ENCODE results near the gene FAM234A. TPM values are rescaled to one million over a fixed set of nuclear protein-coding genes. Genes with fewer than 3 reads are reported as not detected.

Gene FAM234A
- total RNA-seq, 2 donors from 2014 or later, result 141 to 227 TPM

DNA sequence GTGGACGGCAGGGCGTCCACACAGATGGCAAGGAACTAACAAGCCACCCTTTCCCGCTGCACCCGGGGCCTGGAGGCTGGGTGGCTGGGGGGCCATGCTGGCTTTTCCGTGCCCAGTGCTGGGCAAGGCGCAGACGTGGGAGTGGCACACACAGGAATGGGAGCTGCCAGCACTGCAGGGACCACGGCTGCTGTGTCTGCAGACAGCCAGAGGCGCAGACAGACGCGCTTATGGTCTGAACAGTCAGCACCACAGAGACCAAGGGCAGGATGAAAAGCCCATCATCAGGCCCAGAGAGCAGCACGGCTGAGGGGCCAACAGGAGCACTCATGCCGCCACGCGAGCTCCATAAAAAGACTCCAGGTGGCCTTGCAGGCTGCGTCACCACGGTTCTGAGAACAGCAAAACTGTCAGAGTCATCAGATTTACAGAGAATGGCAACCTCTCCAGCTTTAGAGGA lies 72.3 kb downstream of the FAM234A start:
- Histone ChIP-seq H3K9me3 (no peaks in the 10 kb centered on the region), H3K4me3 (no peak overlapping the region), H3K27me3 (no peaks in the 10 kb centered on the region), H3K4me1 (no peaks in the 10 kb centered on the region), H3K36me3 (peaks cover 18% of the 10 kb centered on the region), H3K27ac (no peak overlapping the region)
- TF ChIP-seq, protein P1, sequence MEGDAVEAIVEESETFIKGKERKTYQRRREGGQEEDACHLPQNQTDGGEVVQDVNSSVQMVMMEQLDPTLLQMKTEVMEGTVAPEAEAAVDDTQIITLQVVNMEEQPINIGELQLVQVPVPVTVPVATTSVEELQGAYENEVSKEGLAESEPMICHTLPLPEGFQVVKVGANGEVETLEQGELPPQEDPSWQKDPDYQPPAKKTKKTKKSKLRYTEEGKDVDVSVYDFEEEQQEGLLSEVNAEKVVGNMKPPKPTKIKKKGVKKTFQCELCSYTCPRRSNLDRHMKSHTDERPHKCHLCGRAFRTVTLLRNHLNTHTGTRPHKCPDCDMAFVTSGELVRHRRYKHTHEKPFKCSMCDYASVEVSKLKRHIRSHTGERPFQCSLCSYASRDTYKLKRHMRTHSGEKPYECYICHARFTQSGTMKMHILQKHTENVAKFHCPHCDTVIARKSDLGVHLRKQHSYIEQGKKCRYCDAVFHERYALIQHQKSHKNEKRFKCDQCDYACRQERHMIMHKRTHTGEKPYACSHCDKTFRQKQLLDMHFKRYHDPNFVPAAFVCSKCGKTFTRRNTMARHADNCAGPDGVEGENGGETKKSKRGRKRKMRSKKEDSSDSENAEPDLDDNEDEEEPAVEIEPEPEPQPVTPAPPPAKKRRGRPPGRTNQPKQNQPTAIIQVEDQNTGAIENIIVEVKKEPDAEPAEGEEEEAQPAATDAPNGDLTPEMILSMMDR (IDR thresholded peaks at IDR 0.05), result no peak
- no peak for DNase-seq (ENCODE audit: low spot score)

DNA sequence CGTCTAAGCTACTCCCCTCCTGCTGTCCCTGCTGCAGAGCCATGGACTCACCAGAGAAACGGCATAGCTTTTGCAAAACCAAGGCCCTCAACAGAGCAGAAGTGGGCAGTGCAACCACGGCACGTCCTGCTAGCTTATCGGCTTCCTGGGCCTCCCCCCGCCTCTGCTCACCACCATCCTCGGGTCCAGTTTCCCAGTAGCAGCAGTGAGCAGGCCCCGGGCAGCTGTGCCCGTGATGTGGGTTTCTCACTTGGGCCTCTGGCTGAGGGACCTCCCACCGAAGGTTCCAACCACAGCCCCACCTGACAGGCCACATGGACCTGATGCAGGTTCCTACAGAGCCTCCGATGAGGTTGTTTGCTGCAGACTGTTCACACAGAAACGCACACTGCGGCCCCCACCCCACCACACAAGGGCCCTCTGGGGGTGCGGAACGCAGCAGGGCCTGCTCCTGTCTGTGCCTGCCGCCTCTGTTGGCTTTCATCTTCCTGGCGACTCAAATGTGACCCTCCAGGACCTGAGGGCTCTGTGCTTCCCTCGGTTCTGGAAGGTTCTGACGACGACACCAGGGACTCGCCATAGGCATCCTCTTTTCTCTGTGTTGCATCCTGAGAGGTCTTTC lies 73.2 kb downstream of the FAM234A start:
- TF ChIP-seq, protein P1 (IDR thresholded peaks at IDR 0.05), result no peak
- Histone ChIP-seq H3K4me3 (no peak overlapping the region), H3K9me3 (no peaks in the 10 kb centered on the region), H3K27ac (no peak overlapping the region), H3K36me3 (peaks cover 22% of the 10 kb centered on the region), H3K4me1 (no peaks in the 10 kb centered on the region), H3K27me3 (no peaks in the 10 kb centered on the region)
- DNase-seq (ENCODE audit: low spot score), result no peak

DNA sequence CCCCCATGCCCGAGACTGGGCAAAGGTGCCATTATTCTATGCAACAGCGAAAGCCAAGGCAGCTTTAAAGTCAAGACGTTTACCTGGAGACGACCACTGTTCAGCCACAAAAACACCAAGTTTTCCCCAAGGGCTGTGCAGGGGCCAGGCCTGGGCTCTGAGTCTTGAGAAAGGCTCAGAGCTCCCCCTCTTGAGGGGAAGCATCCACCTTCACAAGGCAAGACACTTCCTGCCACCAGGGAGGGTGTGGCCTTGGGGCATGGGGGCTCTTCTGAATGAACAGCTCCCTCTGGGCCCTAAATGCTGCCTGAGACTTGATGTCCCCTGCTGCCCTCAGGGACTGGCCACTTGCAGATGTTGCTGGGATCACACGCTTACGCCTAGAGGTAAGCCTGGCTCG lies 74.9 kb downstream of the FAM234A start:
- Histone ChIP-seq H3K9me3 (no peaks in the 10 kb centered on the region), H3K27ac (no peak overlapping the region), H3K27me3 (no peaks in the 10 kb centered on the region), H3K4me1 (no peaks in the 10 kb centered on the region), H3K36me3 (peaks cover 28% of the 10 kb centered on the region), H3K4me3 (no peak overlapping the region)
- TF ChIP-seq, protein P1 (IDR thresholded peaks at IDR 0.05), result no peak
- no peak for DNase-seq (ENCODE audit: low spot score)

DNA sequence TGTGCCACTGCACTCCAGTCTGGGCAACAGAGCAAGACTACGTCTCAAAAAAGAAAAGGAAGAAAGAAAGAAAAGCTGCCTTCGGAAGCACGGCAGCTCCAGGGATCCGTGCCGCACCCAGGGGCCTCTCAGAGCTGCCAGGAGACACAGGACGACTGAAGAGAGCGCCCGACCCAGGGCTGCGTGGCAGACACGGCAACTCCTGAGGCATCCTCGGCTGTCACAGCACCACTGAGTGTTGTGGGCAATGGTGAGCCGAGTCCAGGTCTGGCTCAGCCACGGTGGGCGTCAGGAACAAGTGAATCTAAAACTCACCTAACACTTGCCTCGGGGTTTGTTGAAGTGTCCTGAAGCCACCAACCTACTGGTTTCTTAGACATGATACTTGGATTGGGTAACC lies 77.1 kb downstream of the FAM234A start:
- Histone ChIP-seq H3K4me3 (no peak overlapping the region), H3K27me3 (no peaks in the 10 kb centered on the region), H3K36me3 (peaks cover 28% of the 10 kb centered on the region), H3K27ac (no peak overlapping the region), H3K4me1 (no peaks in the 10 kb centered on the region), H3K9me3 (no peaks in the 10 kb centered on the region)
- TF ChIP-seq, protein P1 (IDR thresholded peaks at IDR 0.05), result no peak
- DNase-seq (ENCODE audit: low spot score), result no peak

DNA sequence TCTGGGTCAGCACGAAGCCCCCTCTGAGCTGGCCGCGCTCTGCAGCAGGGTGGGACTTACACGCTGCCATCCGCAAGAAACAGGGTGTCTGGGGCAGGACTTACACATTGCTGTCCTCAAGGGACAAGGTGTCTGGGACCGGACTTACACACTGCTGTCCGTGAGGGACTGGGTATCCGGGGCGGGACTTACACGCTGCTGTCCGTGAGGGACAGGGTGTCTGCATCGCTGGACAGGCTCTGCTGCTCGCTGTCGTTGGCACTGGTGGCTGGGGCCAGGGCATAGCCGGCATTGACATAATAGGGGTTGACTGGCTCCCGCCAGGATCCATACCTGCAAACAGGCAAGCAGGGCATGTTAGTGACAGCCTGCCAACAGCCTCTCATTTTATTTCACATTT lies 79.7 kb downstream of the FAM234A start:
- Histone ChIP-seq H3K4me3 (no peak overlapping the region), H3K27ac (no peak overlapping the region), H3K9me3 (no peaks in the 10 kb centered on the region), H3K27me3 (no peaks in the 10 kb centered on the region), H3K36me3 (peaks cover 24% of the 10 kb centered on the region), H3K4me1 (no peaks in the 10 kb centered on the region)
- no peak for DNase-seq (ENCODE audit: low spot score)
- TF ChIP-seq, protein P1 (IDR thresholded peaks at IDR 0.05), result no peak

DNA sequence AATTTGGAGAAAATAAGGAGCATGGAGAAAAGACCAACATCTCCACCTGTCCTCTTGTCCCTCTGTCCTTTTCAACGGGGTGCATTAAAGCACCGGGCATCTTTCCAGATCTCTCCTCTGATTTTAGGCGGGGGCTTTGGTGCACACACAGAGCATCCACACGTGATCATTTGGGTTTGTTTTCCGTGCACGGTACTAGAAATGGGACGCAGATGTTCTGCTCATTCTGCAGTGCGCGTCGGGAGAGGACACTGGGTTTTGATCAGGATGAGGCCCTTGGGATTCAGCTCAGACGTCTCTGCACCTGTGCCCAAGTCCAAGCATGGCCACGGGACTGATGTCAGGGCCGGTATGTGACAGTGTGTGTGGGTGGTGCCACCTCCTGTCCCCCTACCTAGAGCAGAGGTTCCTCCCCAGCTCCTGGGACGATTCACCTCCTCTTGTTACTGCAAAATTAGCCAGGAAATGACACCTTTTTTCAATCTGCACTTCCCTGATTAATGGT lies 80.2 kb downstream of the FAM234A start:
- no peaks in the 10 kb centered on the region for H3K9me3 ChIP-seq
- H3K27me3 ChIP-seq, result no peaks in the 10 kb centered on the region
- DNase-seq (ENCODE audit: low spot score), result no peak
- H3K27ac ChIP-seq, result no peak overlapping the region
- H3K4me3 ChIP-seq, result no peak overlapping the region
- peaks cover 24% of the 10 kb centered on the region for H3K36me3 ChIP-seq
- H3K4me1 ChIP-seq, result no peaks in the 10 kb centered on the region
- TF ChIP-seq, protein P1 (IDR thresholded peaks at IDR 0.05), result no peak
